Liver (tissue), 3 donors: Measurements from ENCODE around the gene CEACAM1.

Source experiments
- CTCF ChIP-seq: fragments of 150-350 bp; IDR thresholded peaks from 2 replicates; pipeline ENCODE4 v1.5.1; 2017; ENCODE audit warnings: improper control_type of control experiment, low read depth, low read length; ENCODE audit not compliant: missing input control
- FOXA1 ChIP-seq: IDR thresholded peaks from 2 replicates; pipeline ENCODE4 v1.6.1; 2016; ENCODE audit warnings: antibody characterized with exemption
- HNF4A ChIP-seq, 2 donors: conservative IDR thresholded peaks; 2 replicates each; pipeline ENCODE4 v1.6.1; 2016; ENCODE audit warnings: antibody characterized with exemption in 2 of 2, mild to moderate bottlenecking in 2 of 2
- JUND ChIP-seq, 2 donors: IDR thresholded peaks; 2 replicates each; pipeline ENCODE4 v1.6.1; 2016; ENCODE audit warnings: antibody characterized with exemption in 2 of 2
- NR2F2 ChIP-seq: IDR thresholded peaks from 2 replicates; pipeline ENCODE4 v1.6.1; 2016; ENCODE audit warnings: antibody characterized with exemption
- RAD21 ChIP-seq, 2 donors: IDR thresholded peaks; 2 replicates each; pipeline ENCODE4 v1.6.1; 2016; ENCODE audit warnings: antibody characterized with exemption in 2 of 2, mild to moderate bottlenecking in 2 of 2
- RXRA ChIP-seq, 2 donors: IDR thresholded peaks; 2 replicates each; pipeline ENCODE4 v1.6.1; 2017 to 2018; ENCODE audit warnings: antibody characterized with exemption in 2 of 2, mild to moderate bottlenecking in 1 of 2
- SP1 ChIP-seq: IDR thresholded peaks from 2 replicates; pipeline ENCODE4 v1.6.1; 2018; ENCODE audit warnings: antibody characterized with exemption, mild to moderate bottlenecking
- TAF1 ChIP-seq: conservative IDR thresholded peaks from 2 replicates; pipeline ENCODE4 v1.6.1; 2016; ENCODE audit warnings: antibody characterized with exemption, mild to moderate bottlenecking
- YY1 ChIP-seq: IDR thresholded peaks from 2 replicates; pipeline ENCODE4 v1.6.1; 2016; ENCODE audit warnings: antibody characterized with exemption, mild to moderate bottlenecking
- TF ChIP-seq, protein P1 (sequence below): IDR thresholded peaks from 2 replicates; pipeline ENCODE4 v1.6.1; 2016; ENCODE audit warnings: antibody characterized with exemption, mild to moderate bottlenecking
- TF ChIP-seq, protein P2 (sequence below): IDR thresholded peaks from 2 replicates; pipeline ENCODE4 v1.6.1; 2016; ENCODE audit warnings: antibody characterized with exemption
- TF ChIP-seq, protein P3 (sequence below): IDR thresholded peaks from 2 replicates; pipeline ENCODE4 v1.6.1; 2016; ENCODE audit warnings: antibody characterized with exemption
- donor health status: healthy.
- donor health status: healthy.

DNA sequence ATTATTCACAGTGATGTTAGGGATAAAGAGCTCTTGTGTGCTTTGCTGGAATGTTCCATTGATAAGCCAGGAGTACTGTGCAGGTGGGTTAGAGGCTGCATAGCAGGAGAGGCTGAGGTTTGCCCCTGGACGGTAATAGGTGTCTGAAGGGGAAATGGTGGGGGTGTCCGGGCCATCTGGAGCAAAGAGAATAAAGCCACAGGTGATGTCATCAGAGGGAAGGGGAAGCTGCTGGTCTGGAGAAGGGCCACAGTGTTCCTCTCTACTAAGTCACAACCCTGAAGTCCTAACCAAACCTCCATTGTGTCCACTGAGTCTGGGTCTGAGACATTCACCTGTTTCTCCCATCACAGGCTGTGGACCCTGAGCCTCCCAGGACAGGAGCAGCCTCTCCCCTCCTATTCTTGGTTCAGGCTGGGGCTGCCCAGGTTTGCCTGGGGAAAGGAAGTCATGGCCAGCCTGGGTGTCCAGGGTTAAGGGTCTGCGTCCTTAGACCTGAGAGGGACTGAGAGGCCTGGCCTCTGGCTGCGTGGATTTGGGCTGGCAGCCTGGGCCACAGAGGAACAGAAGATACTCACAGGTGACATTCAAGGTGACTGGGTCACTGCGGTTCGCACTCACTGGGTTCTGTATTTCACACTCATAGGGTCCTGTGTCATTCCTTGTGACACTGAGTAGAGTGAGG, 6.8 kb downstream of the CEACAM1 start:
- TF ChIP-seq TAF1 (no peak), CTCF (no peak), SP1 (no peak), HNF4A (conservative IDR thresholded peaks at IDR 0.05) (no peak), FOXA1 (no peak), RAD21 (IDR thresholded peaks at IDR 0.05) (no peak), RXRA (IDR thresholded peaks at IDR 0.05) (no peak), JUND (IDR thresholded peaks at IDR 0.05) (no peak), YY1 (no peak), NR2F2 (no peak)
- TF ChIP-seq, protein P1, sequence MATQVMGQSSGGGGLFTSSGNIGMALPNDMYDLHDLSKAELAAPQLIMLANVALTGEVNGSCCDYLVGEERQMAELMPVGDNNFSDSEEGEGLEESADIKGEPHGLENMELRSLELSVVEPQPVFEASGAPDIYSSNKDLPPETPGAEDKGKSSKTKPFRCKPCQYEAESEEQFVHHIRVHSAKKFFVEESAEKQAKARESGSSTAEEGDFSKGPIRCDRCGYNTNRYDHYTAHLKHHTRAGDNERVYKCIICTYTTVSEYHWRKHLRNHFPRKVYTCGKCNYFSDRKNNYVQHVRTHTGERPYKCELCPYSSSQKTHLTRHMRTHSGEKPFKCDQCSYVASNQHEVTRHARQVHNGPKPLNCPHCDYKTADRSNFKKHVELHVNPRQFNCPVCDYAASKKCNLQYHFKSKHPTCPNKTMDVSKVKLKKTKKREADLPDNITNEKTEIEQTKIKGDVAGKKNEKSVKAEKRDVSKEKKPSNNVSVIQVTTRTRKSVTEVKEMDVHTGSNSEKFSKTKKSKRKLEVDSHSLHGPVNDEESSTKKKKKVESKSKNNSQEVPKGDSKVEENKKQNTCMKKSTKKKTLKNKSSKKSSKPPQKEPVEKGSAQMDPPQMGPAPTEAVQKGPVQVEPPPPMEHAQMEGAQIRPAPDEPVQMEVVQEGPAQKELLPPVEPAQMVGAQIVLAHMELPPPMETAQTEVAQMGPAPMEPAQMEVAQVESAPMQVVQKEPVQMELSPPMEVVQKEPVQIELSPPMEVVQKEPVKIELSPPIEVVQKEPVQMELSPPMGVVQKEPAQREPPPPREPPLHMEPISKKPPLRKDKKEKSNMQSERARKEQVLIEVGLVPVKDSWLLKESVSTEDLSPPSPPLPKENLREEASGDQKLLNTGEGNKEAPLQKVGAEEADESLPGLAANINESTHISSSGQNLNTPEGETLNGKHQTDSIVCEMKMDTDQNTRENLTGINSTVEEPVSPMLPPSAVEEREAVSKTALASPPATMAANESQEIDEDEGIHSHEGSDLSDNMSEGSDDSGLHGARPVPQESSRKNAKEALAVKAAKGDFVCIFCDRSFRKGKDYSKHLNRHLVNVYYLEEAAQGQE: no peak
- TF ChIP-seq, protein P2, sequence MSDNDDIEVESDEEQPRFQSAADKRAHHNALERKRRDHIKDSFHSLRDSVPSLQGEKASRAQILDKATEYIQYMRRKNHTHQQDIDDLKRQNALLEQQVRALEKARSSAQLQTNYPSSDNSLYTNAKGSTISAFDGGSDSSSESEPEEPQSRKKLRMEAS: no peak
- TF ChIP-seq, protein P3, sequence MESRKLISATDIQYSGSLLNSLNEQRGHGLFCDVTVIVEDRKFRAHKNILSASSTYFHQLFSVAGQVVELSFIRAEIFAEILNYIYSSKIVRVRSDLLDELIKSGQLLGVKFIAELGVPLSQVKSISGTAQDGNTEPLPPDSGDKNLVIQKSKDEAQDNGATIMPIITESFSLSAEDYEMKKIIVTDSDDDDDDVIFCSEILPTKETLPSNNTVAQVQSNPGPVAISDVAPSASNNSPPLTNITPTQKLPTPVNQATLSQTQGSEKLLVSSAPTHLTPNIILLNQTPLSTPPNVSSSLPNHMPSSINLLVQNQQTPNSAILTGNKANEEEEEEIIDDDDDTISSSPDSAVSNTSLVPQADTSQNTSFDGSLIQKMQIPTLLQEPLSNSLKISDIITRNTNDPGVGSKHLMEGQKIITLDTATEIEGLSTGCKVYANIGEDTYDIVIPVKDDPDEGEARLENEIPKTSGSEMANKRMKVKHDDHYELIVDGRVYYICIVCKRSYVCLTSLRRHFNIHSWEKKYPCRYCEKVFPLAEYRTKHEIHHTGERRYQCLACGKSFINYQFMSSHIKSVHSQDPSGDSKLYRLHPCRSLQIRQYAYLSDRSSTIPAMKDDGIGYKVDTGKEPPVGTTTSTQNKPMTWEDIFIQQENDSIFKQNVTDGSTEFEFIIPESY: no peak
